WTC11 (cell line): ENCODE data around the gene HBQ1. TPM values are rescaled to one million over a fixed set of nuclear protein-coding genes. Genes with fewer than 3 reads are reported as not detected.

Experiments used
- ATAC-seq: fragments of 200-7000 bp; cut with Tn5 transposase; 2 replicates; pipeline ENCODE4 v1.10.0; 2021; ENCODE audit warnings: mild to moderate bottlenecking, moderate library complexity
- CTCF ChIA-PET: fragments of 300-600 bp; sonication (Branson Sonifier 250); formaldehyde crosslinking; loops from one replicate; lab custom pipeline; 2021; ENCODE audit warnings: antibody characterized with exemption; lab: Charles Lee
- POLR2A ChIA-PET: fragments of 350-600 bp; sonication (Branson Sonifier 250); formaldehyde crosslinking; loops from one replicate; lab custom pipeline; 2021; ENCODE audit warnings: antibody characterized with exemption; lab: Charles Lee
- DNase-seq: peaks from one replicate; pipeline ENCODE4 v3.0.0; 2021; ENCODE audit warnings: low spot score
- H3K27ac Mint-ChIP-seq: 2 replicates; pipeline ENCODE4 v1.8.0; 2021; ENCODE audit warnings: mixed read lengths
- H3K27me3 Mint-ChIP-seq: 2 replicates; pipeline ENCODE4 v1.8.0; 2021; ENCODE audit warnings: low read depth, mild to moderate bottlenecking, moderate library complexity, mixed read lengths
- H3K36me3 Mint-ChIP-seq: 2 replicates; pipeline ENCODE4 v1.8.0; 2021; ENCODE audit warnings: mixed read lengths
- H3K4me1 Mint-ChIP-seq: 2 replicates; pipeline ENCODE4 v1.8.0; 2022; ENCODE audit warnings: mixed read lengths
- H3K4me3 Mint-ChIP-seq: 2 replicates; pipeline ENCODE4 v1.8.0; 2021; ENCODE audit warnings: mild to moderate bottlenecking, moderate library complexity, mixed read lengths
- H3K9me3 Mint-ChIP-seq: 2 replicates; pipeline ENCODE4 v1.8.0; 2021; ENCODE audit warnings: mixed read lengths
- AFF4 ChIP-seq: sonication (generic); formaldehyde crosslinking; IDR thresholded peaks from 2 replicates; pipeline ENCODE4 v1.8.1; 2023; ENCODE audit warnings: mild to moderate bottlenecking, missing genetic modification reagents, borderline replicate concordance
- AR ChIP-seq: fragments of 250-450 bp; sonication (Bioruptor Pico); IDR thresholded peaks from 2 replicates; pipeline ENCODE4 v1.9.0; 2021; ENCODE audit warnings: mild to moderate bottlenecking
- ATF1 ChIP-seq: sonication (generic); formaldehyde crosslinking; IDR thresholded peaks from 2 replicates; pipeline ENCODE4 v1.8.1; 2023; ENCODE audit warnings: mild to moderate bottlenecking, moderate library complexity, missing genetic modification reagents
- CBFB ChIP-seq: sonication (generic); formaldehyde crosslinking; IDR thresholded peaks from 2 replicates; pipeline ENCODE4 v1.8.1; 2022; ENCODE audit warnings: mild to moderate bottlenecking, low read depth, missing genetic modification reagents
- E2F4 ChIP-seq: sonication (generic); formaldehyde crosslinking; IDR thresholded peaks from 2 replicates; pipeline ENCODE4 v1.8.1; 2022; ENCODE audit warnings: low read depth, mild to moderate bottlenecking, moderate library complexity, missing genetic modification reagents, borderline replicate concordance
- ESRRA ChIP-seq: sonication (generic); formaldehyde crosslinking; IDR thresholded peaks from 2 replicates; pipeline ENCODE4 v1.8.1; 2022; ENCODE audit warnings: mild to moderate bottlenecking, missing genetic modification reagents, borderline replicate concordance
- FOXP1 ChIP-seq: sonication (generic); formaldehyde crosslinking; IDR thresholded peaks from 2 replicates; pipeline ENCODE4 v1.8.0; 2022; ENCODE audit warnings: missing genetic modification reagents, mild to moderate bottlenecking, moderate library complexity, borderline replicate concordance
- GTF2I ChIP-seq: fragments of 250-450 bp; sonication (Bioruptor Pico); conservative IDR thresholded peaks from 2 replicates; pipeline ENCODE4 v1.4.0; 2021; ENCODE audit warnings: mild to moderate bottlenecking
- HMGA2 ChIP-seq: fragments of 250-450 bp; sonication (Bioruptor Pico); IDR thresholded peaks from 2 replicates; pipeline ENCODE4 v1.4.0; 2021; ENCODE audit warnings: mild to moderate bottlenecking, moderate library complexity
- MXD4 ChIP-seq: fragments of 250-450 bp; sonication (Bioruptor Pico); IDR thresholded peaks from 2 replicates; pipeline ENCODE4 v1.8.0; 2021; ENCODE audit warnings: mild to moderate bottlenecking, moderate library complexity, borderline replicate concordance
- MYBL2 ChIP-seq: sonication (generic); formaldehyde crosslinking; IDR thresholded peaks from 2 replicates; pipeline ENCODE4 v1.8.1; 2023; ENCODE audit warnings: mild to moderate bottlenecking, moderate library complexity, missing genetic modification reagents
- NFE2L1 ChIP-seq: sonication (generic); formaldehyde crosslinking; IDR thresholded peaks from 2 replicates; pipeline ENCODE4 v1.8.1; 2023; ENCODE audit warnings: missing genetic modification reagents
- NR1H2 ChIP-seq: sonication (generic); formaldehyde crosslinking; IDR thresholded peaks from 2 replicates; pipeline ENCODE4 v1.9.0; 2021; ENCODE audit warnings: mild to moderate bottlenecking, moderate library complexity, missing genetic modification reagents
- NR2C2 ChIP-seq: sonication (generic); formaldehyde crosslinking; IDR thresholded peaks from 2 replicates; pipeline ENCODE4 v1.8.0; 2022; ENCODE audit warnings: mild to moderate bottlenecking, missing genetic modification reagents
- SOX15 ChIP-seq: fragments of 250-450 bp; sonication (Bioruptor Pico); IDR thresholded peaks from 2 replicates; pipeline ENCODE4 v1.9.0; 2021; ENCODE audit warnings: mild to moderate bottlenecking
- ZBTB21 ChIP-seq: sonication (generic); formaldehyde crosslinking; IDR thresholded peaks from 2 replicates; pipeline ENCODE4 v1.8.1; 2023; ENCODE audit warnings: mild to moderate bottlenecking, missing genetic modification reagents, borderline replicate concordance
- ZNF121 ChIP-seq: sonication (generic); formaldehyde crosslinking; IDR thresholded peaks from 2 replicates; pipeline ENCODE4 v1.8.0; 2023; ENCODE audit warnings: missing genetic modification reagents
- ZNF232 ChIP-seq: sonication (generic); formaldehyde crosslinking; IDR thresholded peaks from 2 replicates; pipeline ENCODE4 v1.8.0; 2022; ENCODE audit warnings: mild to moderate bottlenecking, missing genetic modification reagents
- ZNF317 ChIP-seq: sonication (generic); formaldehyde crosslinking; IDR thresholded peaks from 2 replicates; pipeline ENCODE4 v1.8.1; 2023; ENCODE audit warnings: low read depth, mild to moderate bottlenecking, moderate library complexity, missing genetic modification reagents, borderline replicate concordance
- ZNF423 ChIP-seq: fragments of 250-450 bp; sonication (Bioruptor Pico); IDR thresholded peaks from 2 replicates; pipeline ENCODE4 v2.1.2; 2022; ENCODE audit warnings: mild to moderate bottlenecking, moderate library complexity
- ZNF425 ChIP-seq: fragments of 250-450 bp; sonication (Bioruptor Pico); conservative IDR thresholded peaks from 2 replicates; pipeline ENCODE4 v1.9.0; 2021; ENCODE audit warnings: mild to moderate bottlenecking
- ZNF671 ChIP-seq: fragments of 250-450 bp; sonication (Bioruptor Pico); IDR thresholded peaks from 2 replicates; pipeline ENCODE4 v1.8.0; 2021; ENCODE audit warnings: mild to moderate bottlenecking
- total RNA-seq: library from RNA; stranded (reverse); gene quantifications from 3 replicates; pipeline ENCODE4 v1.2.3, GENCODE V29; 2021

Gene HBQ1
- total RNA-seq, 1 experiment from 2014 or later, result 3.0 TPM

- TF ChIP-seq NFE2L1 (CRISPR knock-in tag) (peak; percentile 96), AR (peak; percentile 83; the same call in 1 of the 2 replicates), ZNF121 (CRISPR knock-in tag) (peak; percentile 74), ZNF671 (CRISPR knock-in tag) (peak; percentile 90), ZNF232 (CRISPR knock-in tag) (peak; percentile 96), ZNF423 (CRISPR knock-in tag) (no peak; the same call in 1 of the 2 replicates), HMGA2 (CRISPR knock-in tag) (no peak), E2F4 (CRISPR knock-in tag) (peak; percentile 93), MYBL2 (CRISPR knock-in tag) (peak; percentile 97), AFF4 (CRISPR knock-in tag) (peak; percentile 92; the same call in 1 of the 2 replicates), GTF2I (CRISPR knock-in tag) (no peak), NR2C2 (peak; percentile 77), SOX15 (CRISPR knock-in tag) (no peak)
Observed at GRCh38 chr16:180681-181564, 664 bp downstream of the HBQ1 start (continued).

- ATAC-seq (no peak), DNase-seq (no peak)
- Mint-ChIP-seq H3K27ac (no peak overlapping the region), H3K4me3 (no peak overlapping the region; the same call in 1 of the 2 replicates), H3K4me1 (no peaks in the 10 kb centered on the region), H3K9me3 (no peaks in the 10 kb centered on the region), H3K27me3 (peaks cover 40% of the 10 kb centered on the region), H3K36me3 (peaks cover 6% of the 10 kb centered on the region; the same call in 1 of the 2 replicates)
- ChIA-PET CTCF (interaction anchor here (0.8 to 4.8 kb wide), 14 partner anchors 9 to 171 kb away, joined by 3 to 50 read pairs (median 4); partner anchors contain the start of genes HBM and RHBDF1), POLR2A (no interaction called here)
- no peak for TF ChIP-seq ESRRA (CRISPR knock-in tag)
- TF ChIP-seq ZNF423 (CRISPR knock-in tag), result no peak
- TF ChIP-seq ATF1 (CRISPR knock-in tag), result 0 out of 2 replicates have a peak, but pooled peaks have one; percentile 67
- TF ChIP-seq MXD4 (CRISPR knock-in tag), result no peak
- no peak for TF ChIP-seq ZNF425 (CRISPR knock-in tag)
- TF ChIP-seq ZNF317 (CRISPR knock-in tag), result no peak
- no peak for TF ChIP-seq ZNF671 (CRISPR knock-in tag)
- TF ChIP-seq CBFB, result no peak
- TF ChIP-seq ZBTB21 (CRISPR knock-in tag), result no peak; the same call in 1 of the 2 replicates
- no peak for TF ChIP-seq FOXP1 (CRISPR knock-in tag)
- TF ChIP-seq NR1H2, result no peak
Observed at GRCh38 chr16:181565-182021, 1.3 kb downstream of the HBQ1 start.
